Astrocyte of the spinal cord (primary cell): ENCODE measurements around the gene SMARCA4.
"Not testable (repeated sequence)": the region's sequence is repeated elsewhere in the genome, so short reads cannot be mapped to it uniquely, and the experiment has no call there.

Source experiments
- DNase-seq: peaks from one replicate; pipeline ENCODE4 v3.0.0; 2011; ENCODE audit warnings: low read depth, low spot score
- H3K4me3 ChIP-seq: 2 replicates; pipeline ENCODE4 v1.5.1; 2011; ENCODE audit warnings: low read depth, mild to moderate bottlenecking, low read length, moderate library complexity
- CTCF ChIP-seq: IDR thresholded peaks from 2 replicates; pipeline ENCODE4 v1.5.1; 2012; ENCODE audit warnings: low read depth, mild to moderate bottlenecking, low read length, inconsistent platforms
- in situ Hi-C: cut with HindIII; loops from 2 replicates; pipeline ENCODE4 v1.10.0; 2017; ENCODE audit warnings: low sequenced_read_pairs

The SMARCA4 gene

DNA sequence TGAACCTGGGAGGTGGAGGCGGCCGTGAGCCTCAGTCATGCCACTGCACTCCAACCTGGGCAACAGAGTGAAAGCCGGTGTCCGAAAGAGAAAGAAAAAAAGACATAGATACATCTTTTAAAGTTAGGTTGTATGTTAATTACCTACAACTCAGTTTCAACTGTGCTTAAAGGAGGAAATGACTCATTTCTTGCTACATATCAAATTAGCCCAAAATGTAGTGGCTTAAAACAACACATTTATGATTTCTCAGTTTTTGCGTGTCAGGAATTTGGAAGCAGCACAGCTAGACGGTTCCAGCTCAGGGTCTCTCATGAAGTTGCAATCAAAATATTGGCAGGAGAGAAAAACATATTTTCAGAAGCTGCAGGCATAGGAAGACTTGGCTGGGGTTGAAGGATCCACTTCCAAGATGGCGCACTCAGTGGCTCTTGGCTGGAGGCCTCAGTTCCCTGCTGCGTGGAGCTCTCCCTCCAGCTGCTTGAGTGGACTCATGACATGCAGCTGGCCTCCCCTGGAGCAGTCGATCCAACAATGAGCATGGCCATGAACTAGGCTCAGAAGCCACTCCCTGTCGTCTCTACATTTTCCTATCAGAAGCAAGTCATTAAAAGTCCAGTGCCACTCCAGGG, 135.5 kb downstream of the SMARCA4 start:
- DNase-seq: peak; percentile 92
- no peak for TF ChIP-seq CTCF
- in situ Hi-C loops: no loop called here
- H3K4me3 ChIP-seq: no peak overlapping the region

DNA sequence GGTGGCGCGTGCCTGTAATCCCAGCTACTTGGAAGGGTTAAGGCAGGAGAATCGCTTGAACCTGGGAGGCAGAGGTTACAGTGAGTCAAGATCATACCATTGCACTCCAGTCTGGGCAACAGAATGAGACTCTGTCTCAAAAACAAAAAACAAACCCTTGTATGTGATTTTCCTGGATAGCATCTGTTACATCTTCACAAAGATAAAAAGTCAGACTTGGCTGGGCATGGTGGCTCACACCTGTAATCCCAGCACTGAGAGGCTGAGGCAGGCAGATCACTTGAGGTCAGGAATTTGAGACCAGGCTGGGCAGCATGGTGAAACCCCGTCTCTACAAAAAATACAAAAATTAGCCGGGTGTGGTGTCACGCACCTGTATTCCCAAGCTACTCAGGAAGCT, 136.5 kb downstream of the SMARCA4 start:
- DNase-seq, H3K4me3 ChIP-seq, in situ Hi-C loops: not testable (repeated sequence)

DNA sequence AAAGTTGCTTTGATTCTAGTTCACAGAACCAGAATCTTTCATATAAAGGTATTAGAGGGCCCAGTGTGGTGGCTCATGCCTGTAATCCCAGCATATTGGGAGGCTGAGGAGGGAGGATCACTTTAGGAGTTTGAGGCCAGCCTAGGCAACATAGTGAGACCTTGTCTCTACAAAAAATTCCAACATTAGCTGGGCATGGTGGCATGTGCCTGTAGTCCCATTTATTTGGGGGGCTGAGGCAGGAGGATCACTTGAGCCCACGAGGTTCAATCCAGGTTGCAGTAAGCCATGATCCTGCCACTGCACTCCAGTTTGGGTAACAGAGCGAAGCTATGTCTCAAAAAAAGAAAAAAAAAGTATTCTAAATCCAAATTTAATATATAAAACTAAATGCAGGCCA, 137.5 kb downstream of the SMARCA4 start:
- TF ChIP-seq CTCF: no peak
- no peak for DNase-seq
- in situ Hi-C loops: no loop called here
- no peak overlapping the region for H3K4me3 ChIP-seq

DNA sequence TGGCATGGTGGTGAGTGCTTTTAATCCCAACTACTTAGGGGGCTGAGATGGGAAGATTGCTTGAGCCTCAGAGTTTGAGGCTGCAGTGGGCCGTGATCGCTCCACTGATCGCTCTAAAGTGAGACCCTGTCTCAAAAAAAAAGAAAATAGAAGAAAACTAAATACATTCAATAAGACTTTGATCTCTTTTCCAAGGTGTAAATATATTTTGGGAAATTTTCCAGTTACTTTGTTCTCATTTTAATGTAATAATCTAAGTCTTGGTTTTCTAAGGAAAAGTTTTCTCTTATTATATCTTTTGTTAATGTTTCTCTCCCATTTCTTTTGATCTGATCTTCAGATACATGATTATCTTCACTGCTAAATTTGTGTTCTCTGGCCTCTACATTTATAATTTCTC, 138.0 kb downstream of the SMARCA4 start:
- no peak for TF ChIP-seq CTCF
- DNase-seq: no peak
- no peak overlapping the region for H3K4me3 ChIP-seq
- in situ Hi-C loops: no loop called here

- TF ChIP-seq CTCF: no peak
- in situ Hi-C loops: no loop called here
- DNase-seq: no peak
- H3K4me3 ChIP-seq: no peak overlapping the region
These were observed 139.2 kb downstream of the SMARCA4 start for GRCh38 chr19:11100049-11100448.

DNA sequence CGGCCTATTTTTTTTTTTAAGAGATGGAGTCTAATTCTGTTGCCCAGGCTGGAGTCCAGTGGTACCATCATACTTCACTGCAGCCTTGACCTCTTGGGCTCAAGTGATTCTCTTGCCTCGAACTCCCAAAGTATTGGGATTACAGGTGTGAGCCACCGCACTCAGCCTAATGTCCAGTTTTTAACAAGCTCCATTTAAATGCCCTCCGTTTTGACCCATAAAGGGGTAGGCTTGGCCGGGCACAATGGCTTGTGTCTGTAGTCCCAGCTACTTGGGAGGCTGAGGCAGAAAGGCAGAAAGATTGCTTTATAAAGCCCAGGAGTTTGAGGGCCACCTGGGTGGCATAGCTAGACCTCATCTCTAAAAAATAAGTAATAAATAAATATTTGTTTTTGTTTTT, 140.2 kb downstream of the SMARCA4 start:
- no peak for TF ChIP-seq CTCF
- no peak overlapping the region for H3K4me3 ChIP-seq
- no peak for DNase-seq
- in situ Hi-C loops: no loop called here

GRCh38 chr19:11102944-11103343, 142.1 kb downstream of the SMARCA4 start:
- in situ Hi-C loops: no loop called here

GRCh38 chr19:11103667-11104066, 142.8 kb downstream of the SMARCA4 start:
- H3K4me3 ChIP-seq, in situ Hi-C loops, DNase-seq: not testable (repeated sequence)

More at GRCh38 chr19:11102944-11103343, 142.1 kb downstream of the SMARCA4 start:
- no peak for TF ChIP-seq CTCF
- no peak for DNase-seq
- H3K4me3 ChIP-seq: no peak overlapping the region
